GM12875 (cell line): ENCODE results near the gene SMIM36.

Experiments
- H3K4me3 ChIP-seq: one replicate; pipeline ENCODE4 v1.5.1; 2011; ENCODE audit warnings: low read depth, low read length, control low read depth
- TF ChIP-seq, protein P1 (sequence below): IDR thresholded peaks from 2 replicates; pipeline ENCODE4 v1.5.1; 2011; ENCODE audit warnings: low read depth, mild to moderate bottlenecking, control low read depth, inconsistent platforms, low read length, moderate library complexity, borderline replicate concordance; ENCODE audit not compliant: insufficient read depth

The SMIM36 gene

GRCh38 chr17:55453839-55454557 lies 57.3 kb downstream of the SMIM36 start:
- TF ChIP-seq, protein P1, sequence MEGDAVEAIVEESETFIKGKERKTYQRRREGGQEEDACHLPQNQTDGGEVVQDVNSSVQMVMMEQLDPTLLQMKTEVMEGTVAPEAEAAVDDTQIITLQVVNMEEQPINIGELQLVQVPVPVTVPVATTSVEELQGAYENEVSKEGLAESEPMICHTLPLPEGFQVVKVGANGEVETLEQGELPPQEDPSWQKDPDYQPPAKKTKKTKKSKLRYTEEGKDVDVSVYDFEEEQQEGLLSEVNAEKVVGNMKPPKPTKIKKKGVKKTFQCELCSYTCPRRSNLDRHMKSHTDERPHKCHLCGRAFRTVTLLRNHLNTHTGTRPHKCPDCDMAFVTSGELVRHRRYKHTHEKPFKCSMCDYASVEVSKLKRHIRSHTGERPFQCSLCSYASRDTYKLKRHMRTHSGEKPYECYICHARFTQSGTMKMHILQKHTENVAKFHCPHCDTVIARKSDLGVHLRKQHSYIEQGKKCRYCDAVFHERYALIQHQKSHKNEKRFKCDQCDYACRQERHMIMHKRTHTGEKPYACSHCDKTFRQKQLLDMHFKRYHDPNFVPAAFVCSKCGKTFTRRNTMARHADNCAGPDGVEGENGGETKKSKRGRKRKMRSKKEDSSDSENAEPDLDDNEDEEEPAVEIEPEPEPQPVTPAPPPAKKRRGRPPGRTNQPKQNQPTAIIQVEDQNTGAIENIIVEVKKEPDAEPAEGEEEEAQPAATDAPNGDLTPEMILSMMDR = no peak
- no peak overlapping the region for H3K4me3 ChIP-seq

GRCh38 chr17:55452139-55452790 lies 59.0 kb downstream of the SMIM36 start:
- TF ChIP-seq, protein P1 = no peak

DNA sequence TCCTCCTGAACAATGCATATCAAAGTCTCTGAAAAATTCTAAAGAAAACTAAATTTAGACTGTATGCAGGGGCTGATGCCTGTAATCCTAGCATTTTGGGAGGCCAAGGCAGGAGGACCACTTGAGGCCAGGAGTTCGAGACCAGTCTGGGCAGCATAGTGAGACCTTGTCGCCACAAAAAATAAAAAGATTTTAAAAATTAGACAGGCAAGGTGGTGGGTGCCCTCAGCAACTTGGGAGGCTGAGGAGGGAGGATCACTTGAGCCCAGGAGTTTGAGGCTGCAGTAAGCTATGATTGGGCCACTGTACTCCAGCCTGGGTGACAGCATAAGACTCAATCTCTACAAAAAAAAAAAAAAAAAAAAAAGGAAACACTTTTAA lies 59.5 kb downstream of the SMIM36 start:
- H3K4me3 ChIP-seq = no peak overlapping the region
- TF ChIP-seq, protein P1 = no peak

More at GRCh38 chr17:55452139-55452790, 59.0 kb downstream of the SMIM36 start:
- no peak overlapping the region for H3K4me3 ChIP-seq

- no peak overlapping the region for H3K4me3 ChIP-seq
- TF ChIP-seq, protein P1 = no peak
These were observed 60.0 kb downstream of the SMIM36 start for GRCh38 chr17:55451203-55451641.

DNA sequence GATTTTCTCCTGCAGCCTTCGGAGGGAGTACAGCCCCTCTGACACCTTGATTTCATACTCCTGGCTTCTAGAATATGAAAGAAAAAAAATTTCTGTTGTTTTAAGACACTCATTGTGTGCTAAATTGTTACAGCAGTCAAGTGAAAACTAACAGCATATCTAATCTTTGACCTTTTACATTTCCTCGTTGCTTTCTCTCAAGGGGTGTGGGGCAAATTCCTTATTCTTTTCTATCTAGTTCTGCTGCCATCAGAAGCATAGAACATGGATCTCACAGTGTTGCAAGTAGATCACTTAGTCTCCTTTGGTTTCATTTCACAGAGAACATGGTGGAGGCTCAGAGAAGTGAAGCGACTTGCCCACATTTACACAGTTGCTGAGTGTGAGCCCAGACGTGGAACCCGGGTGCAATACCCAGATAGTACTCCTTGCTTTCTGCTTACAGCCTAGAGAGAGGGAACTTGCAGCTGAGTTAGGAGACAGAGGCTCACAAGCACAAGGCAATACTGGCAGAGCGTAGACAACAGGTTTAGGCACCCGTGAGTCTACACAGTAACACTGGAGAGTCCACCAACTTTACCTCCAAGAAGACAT lies 60.9 kb downstream of the SMIM36 start:
- TF ChIP-seq, protein P1 = no peak
- H3K4me3 ChIP-seq = no peak overlapping the region

DNA sequence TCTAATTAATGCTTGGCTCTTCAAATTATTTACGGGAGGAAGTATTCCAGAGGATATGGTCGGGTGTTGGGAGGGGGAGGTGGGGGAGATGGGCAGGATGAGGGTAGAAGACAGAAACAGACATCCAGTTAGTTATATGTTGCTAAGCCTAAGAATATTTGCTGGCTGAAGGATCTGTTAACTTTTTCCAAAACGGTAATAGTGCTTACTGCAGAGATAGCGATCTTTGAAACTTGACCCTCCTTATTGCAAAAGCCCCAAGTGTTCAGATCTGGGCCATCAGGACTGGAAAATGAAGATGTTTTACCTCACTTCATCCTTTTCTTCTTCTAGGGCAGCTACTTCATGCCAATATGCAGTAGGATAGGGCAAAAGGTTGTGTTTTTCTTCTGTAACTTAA lies 62.6 kb downstream of the SMIM36 start:
- no peak overlapping the region for H3K4me3 ChIP-seq
- TF ChIP-seq, protein P1 = no peak
